Cardiac fibroblast (primary cell): ENCODE results near the gene HSPB2.
A peak's percentile ranks its signal among the peaks of the same experiment; 100 is the strongest.
"Not testable (repeated sequence)": the region's sequence is repeated elsewhere in the genome, so short reads cannot be mapped to it uniquely, and the experiment has no call there.

ENCODE experiments used
- DNase-seq, 2 donors: peaks; one replicate each; pipeline versions ENCODE4 v3.0.0 to v3.0.0-alpha.2; 2010; ENCODE audit warnings: low read depth in 2 of 2
- H3K4me3 ChIP-seq, 2 donors: replicated peaks in 1 of 2; 1 replicate in 1 of 2; 2 replicates in 1 of 2; pipeline ENCODE4 v1.5.1; 2011; ENCODE audit warnings: low read depth in 2 of 2, low read length in 2 of 2, mild to moderate bottlenecking in 2 of 2, moderate library complexity in 1 of 2
- CTCF ChIP-seq: IDR thresholded peaks from one replicate; pipeline ENCODE4 v1.5.1; 2011; ENCODE audit warnings: low read depth, mild to moderate bottlenecking, low read length, inconsistent platforms

The HSPB2 gene

GRCh38 chr11:111878849-111879636 is 33.5 kb upstream of the HSPB2 start, which contains the start of the genes CFAP68 and FDXACB1:
CFAP68 (plus strand) TSS chr11:111879541; CDS start chr11:111879561, 20 bp downstream.
FDXACB1 (minus strand) TSS chr11:111879165; CDS start chr11:111879132, 33 bp downstream.
- peak; percentile 96 for TF ChIP-seq CTCF
- DNase-seq: peak; percentile 98 to 99
- peak within 1 kb of the TSS; percentile 56 to 66 for H3K4me3 ChIP-seq

DNA sequence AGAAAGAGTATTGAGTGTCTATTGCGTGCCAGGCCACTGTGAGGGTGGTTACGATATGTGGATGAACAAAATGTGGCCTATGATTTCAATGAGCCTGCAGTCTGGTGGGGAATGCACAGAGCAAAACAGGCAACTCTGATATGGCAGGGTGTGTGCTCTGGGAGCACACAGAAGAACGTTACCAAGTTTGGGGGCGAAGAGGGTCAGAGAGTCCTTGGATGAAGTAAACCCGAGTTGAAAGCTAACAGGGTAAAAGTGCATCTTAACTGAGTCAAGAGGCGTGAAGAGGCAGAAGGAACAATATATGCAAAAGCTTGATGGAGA is 32.9 kb upstream of the HSPB2 start:
- DNase-seq: no peak
- H3K4me3 ChIP-seq: peak overlapping the region; percentile 56 to 66
- no peak for TF ChIP-seq CTCF

- DNase-seq: no peak
- H3K4me3 ChIP-seq: no peak overlapping the region
- TF ChIP-seq CTCF: no peak
Measured at GRCh38 chr11:111882202-111882601, 30.3 kb upstream of the HSPB2 start.

- not testable (repeated sequence) for H3K4me3 ChIP-seq, DNase-seq
Measured at GRCh38 chr11:111885053-111885452, 27.5 kb upstream of the HSPB2 start.

DNA sequence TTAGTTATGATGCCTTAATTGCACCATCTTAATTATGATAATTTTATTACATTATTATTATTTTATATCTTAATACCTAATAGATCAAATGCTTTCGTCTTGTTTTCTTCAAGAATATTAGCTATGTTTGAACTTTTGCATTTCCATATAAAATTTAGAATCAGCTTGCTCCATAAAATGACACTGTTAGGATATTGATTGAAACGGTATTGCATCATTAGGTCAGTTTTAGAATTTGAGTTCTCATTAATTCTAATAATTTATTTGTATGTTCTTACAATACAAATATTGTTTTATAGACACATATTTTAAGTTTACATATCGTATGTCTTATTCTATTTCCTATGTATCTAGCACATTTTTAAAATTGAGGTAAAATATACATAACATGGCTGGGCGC is 26.5 kb upstream of the HSPB2 start:
- TF ChIP-seq CTCF: no peak
- no peak overlapping the region for H3K4me3 ChIP-seq
- no peak for DNase-seq

GRCh38 chr11:111886844-111887243 is 25.7 kb upstream of the HSPB2 start:
- no peak for DNase-seq
- TF ChIP-seq CTCF: no peak
- H3K4me3 ChIP-seq: no peak overlapping the region

DNA sequence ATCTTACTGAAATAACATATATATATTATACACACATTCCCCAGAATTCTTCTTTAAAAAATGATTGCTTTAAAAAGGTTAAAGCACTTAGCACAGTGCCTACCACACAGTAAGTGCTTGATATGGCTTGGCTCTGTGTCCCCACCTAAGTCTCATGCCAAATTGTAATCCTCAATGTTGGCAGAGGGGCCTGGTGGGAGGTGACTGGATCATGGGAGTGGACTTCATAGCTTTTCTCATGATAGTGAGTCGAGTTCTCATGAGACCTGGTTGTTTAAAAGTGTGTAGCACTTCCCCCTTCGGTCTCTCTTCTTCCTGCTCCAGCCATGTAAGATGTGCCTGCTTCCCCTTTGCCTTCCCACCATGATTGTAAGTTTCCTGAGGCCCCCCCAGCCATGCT is 7.1 kb upstream of the HSPB2 start:
- TF ChIP-seq CTCF: no peak
- DNase-seq: peak in 1 of 2 donors; percentile 40
- no peak overlapping the region for H3K4me3 ChIP-seq
